ENCODE measurements around the gene MNX1.

Gene MNX1

GRCh38 chr7:157001920-157002818 lies 8.3 kb downstream of the MNX1 start:
- no peak for DNase-seq

DNA sequence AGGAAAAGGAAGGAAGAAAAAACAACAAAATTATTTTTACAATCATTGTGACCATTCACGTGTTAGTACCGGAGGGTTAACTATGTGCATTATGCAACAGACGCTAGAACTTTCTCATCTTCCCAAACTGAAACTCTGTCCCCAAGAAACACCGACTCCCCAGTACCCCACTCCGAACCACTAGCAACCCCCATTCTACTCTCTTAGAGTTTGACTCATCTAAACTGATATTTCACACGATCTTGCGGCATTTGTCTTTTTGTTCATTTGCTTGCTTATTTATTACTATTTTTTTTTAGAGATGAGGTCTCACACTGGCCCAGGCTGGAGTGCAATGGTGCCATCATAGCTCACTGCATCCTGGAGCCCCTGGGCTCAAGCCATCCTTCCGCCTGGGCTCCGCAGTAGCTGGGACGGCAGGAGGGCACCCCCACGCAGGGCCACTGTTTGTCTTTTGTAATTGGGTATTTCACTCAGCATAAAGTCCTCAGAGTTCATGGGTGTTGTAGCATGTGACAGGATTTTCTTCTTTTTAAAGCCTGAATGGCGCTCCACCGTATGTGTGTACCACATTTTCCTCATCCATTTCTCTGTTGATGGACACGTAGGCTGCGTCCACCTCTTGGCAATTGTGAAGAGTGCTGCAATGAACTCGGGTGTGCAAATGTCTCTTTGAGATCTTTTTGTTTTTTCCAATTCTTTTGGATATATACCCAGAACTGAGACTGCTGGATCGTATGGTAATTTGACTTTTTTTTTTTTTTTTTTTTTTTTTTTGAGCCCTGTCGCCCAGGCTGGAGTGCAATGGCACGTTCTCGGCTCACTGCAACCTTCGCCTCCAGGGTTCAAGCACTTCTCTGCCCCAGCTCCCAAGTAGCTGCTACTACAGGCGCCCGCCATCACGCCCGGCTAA lies 9.5 kb downstream of the MNX1 start:
- DNase-seq: peak in 1 of 3 experiments; percentile 50

- DNase-seq: peak in 2 of 3 experiments; percentile 65 to 68
These were observed 10.3 kb downstream of the MNX1 start for GRCh38 chr7:156999958-157000726.

GRCh38 chr7:156998988-156999957 lies 11.2 kb downstream of the MNX1 start:
- peak in 2 of 3 experiments; percentile 67 to 69 for DNase-seq

DNA sequence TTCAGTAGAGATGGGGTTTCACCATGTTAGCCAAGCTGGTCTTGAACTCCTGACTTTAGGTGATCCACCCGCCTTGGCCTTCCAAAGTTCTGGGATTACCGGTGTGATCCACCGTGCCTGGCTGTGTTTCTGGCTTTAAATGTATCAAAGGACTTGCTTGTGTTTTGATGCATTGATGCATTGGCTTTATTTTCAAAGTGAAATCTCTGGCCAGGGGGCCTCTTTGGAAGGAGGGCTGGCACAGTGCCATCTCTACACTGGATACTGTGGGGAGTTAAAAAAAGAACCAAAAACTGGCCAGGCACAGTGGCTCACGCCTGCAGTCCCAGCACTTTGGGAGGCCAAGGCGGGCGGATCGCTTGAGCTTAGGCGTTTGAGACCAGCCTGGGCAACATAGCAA lies 16.0 kb downstream of the MNX1 start:
- peak in 1 of 3 experiments; percentile 26 for DNase-seq

DNA sequence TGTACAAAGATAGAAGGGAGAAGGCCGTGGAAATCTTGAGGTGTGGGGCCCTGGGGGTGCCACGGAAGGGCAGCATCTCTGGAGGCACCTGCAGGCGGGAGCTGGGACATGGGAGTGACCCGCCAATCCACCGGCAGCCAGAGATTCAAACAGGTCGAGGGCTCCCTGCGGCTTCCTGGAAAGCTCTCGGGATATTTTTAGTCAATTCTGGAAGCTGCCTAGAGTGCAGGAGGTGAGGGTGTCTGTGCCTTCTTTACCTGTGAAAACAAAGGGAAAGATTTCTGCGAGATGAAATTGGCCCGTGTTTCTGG lies 16.6 kb downstream of the MNX1 start:
- peak in 1 of 3 experiments; percentile 80 for DNase-seq

- DNase-seq: peak in 2 of 3 experiments; percentile 91 to 95
These were observed 17.2 kb downstream of the MNX1 start for GRCh38 chr7:156993021-156993924.

DNA sequence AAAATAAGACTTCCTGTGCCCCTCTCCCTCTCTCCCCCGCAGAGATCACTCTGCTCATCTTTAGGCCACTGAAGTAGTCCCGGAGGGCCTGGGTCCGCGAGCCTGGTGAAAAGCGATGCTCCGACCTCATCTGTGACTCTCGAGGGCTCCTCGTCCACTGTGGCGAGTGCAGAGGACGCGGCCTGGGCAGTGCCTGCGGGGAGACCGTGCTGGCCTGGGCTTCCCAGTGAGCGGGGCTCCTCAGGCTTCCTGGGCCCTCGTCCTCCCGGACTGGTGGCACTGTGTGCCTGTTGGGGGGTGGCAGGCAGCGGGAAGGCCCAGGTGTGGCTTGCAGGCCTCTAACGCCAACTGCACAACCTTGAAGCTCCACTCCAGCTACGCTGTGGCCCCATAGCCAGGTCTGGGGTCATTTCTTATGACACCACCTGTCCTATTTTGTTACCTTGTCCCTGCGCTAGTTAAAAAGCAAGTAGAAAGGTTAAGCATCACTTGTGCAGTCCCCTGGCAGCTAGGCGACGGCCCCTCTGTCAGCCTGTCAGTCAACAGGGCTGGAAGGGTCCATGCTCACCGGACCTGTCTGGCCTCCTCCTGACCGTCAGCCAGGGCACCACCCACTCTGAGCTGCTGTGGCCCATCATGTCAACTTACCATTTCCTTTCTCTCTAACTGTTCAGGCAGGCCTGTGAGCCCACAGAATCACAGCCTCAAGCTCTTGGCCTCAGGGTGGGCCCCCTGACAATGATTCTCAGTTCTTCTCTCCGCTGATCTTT lies 20.5 kb downstream of the MNX1 start:
- DNase-seq: no peak

- DNase-seq: no peak
These were observed 21.9 kb downstream of the MNX1 start for GRCh38 chr7:156988343-156989185.

DNA sequence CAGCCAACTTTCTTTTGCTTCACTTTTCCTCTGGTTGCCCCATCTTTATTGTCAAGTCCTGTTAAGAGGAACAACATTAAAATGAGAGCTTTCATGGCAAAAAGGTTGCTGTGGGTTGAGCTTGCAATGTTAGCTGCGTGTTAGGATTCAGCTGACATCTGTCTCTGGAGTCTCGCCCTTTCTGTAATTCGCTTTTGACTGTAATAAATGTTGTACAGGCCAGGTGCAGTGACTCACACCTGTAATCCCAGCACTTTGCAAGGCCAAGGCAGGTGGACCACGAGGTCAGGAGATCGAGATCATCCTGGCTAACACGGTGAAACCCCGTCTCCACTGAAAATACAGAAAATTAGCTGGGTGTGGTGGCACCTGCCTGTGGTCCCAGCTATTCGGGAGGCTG lies 24.1 kb downstream of the MNX1 start:
- no peak for DNase-seq

- peak in 1 of 3 experiments; percentile 14 for DNase-seq
These were observed 25.1 kb downstream of the MNX1 start for GRCh38 chr7:156985101-156985992.

DNA sequence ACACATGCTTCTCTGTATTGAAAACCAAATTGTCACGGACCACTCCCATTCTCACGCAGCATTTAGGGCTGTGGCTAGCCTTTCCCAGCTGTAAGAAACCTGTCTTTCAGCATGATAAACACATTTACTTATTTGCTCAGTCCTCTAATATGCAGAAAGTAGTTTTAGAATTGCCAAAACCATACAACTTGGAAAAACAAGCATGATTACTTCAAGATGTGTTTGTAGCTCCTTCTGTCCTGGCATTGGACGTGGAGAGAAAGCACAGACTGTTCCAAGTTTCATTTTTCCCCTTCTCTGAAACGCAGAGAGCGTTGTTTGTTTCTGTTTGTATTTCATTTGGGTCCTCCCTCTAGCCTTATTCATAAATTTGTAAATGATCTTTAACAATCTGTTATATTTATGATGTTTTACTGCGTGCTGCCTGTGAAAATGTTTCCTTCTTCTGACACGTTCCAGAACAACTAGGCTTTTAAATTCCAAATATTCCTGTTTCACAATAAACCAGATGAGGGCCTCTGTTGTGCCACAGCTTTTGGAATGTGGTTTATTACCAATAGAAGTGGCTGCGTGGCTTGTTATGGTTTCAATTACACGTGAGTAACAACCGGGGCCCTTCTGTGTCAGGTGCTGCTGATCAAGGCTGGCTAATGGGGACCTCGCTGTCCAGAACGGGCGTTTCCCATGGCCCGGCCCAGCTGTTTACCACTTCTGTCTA lies 26.1 kb downstream of the MNX1 start:
- no peak for DNase-seq

- no peak for DNase-seq
These were observed 30.8 kb downstream of the MNX1 start for GRCh38 chr7:156979711-156980110.

GRCh38 chr7:156979007-156979606 lies 31.4 kb downstream of the MNX1 start:
- DNase-seq: no peak

GRCh38 chr7:156975620-156976019 lies 34.8 kb downstream of the MNX1 start:
- no peak for DNase-seq

GRCh38 chr7:156969972-156970420 lies 40.5 kb downstream of the MNX1 start:
- peak; percentile 4 to 46 (median 29) for DNase-seq
